SU-DHL-6 (cell line): Measurements from ENCODE around the gene APLN.

Experiments
- CTCF ChIP-seq: fragments of 200-600 bp; sonication (generic); IDR thresholded peaks from one replicate; pipeline ENCODE4 v1.5.1; 2017; ENCODE audit warnings: antibody characterized with exemption, mild to moderate bottlenecking, low read length, moderate library complexity; ENCODE audit not compliant: insufficient read depth, poor library complexity, severe bottlenecking
- EZH2phosphoT487 ChIP-seq: fragments of 200-600 bp; sonication (generic), shearing (Covaris generic); conservative IDR thresholded peaks from 2 replicates; pipeline ENCODE4 v1.6.1; 2018; ENCODE audit warnings: mild to moderate bottlenecking, antibody characterized with exemption, low read length, moderate library complexity, mixed read lengths

- TF ChIP-seq CTCF (no peak), EZH2phosphoT487 (no peak)
Measured at GRCh38 chrX:129649268-129650182, 5.2 kb downstream of the APLN start.
